H1 (cell line): ENCODE data around the gene TLL2. TPM values are rescaled to one million over a fixed set of nuclear protein-coding genes. Genes with fewer than 3 reads are reported as not detected.

Experiments
- CTCF ChIA-PET: fragments of 300-600 bp; sonication (Branson Sonifier 250); formaldehyde crosslinking; loops from one replicate; lab custom pipeline; 2021; ENCODE audit not compliant: partially characterized antibody; lab: Charles Lee
- POLR2A ChIA-PET: fragments of 300-600 bp; sonication (Branson Sonifier 250); formaldehyde crosslinking; loops from one replicate; lab custom pipeline; 2021; ENCODE audit warnings: inconsistent platforms; ENCODE audit not compliant: partially characterized antibody; lab: Charles Lee
- DNase-seq, 2 experiments: peaks; one replicate each; pipeline versions ENCODE4 v3.0.0 to v3.0.0-alpha.2; 2010 to 2022; ENCODE audit warnings: low spot score in 2 of 2, low read depth in 1 of 2, mixed read lengths in 1 of 2
- FAIRE-seq: peaks from 2 replicates; lab custom pipeline; 2011; peaks lifted over from hg19 to GRCh38; lab: Jason Lieb, UNC
- H2AFZ ChIP-seq: 2 replicates; pipeline ENCODE4 v1.8.1; 2012; ENCODE audit warnings: low read length, inconsistent platforms
- H2AK5ac ChIP-seq: 2 replicates; pipeline ENCODE4 v1.6.1; 2013; ENCODE audit warnings: low read depth, low read length
- H2BK120ac ChIP-seq: replicated peaks from 2 replicates; pipeline ENCODE3; 2013; ENCODE audit warnings: low read depth, low read length, inconsistent platforms
- H2BK12ac ChIP-seq: 2 replicates; pipeline ENCODE4 v1.6.1; 2013; ENCODE audit warnings: low read depth, low read length
- H2BK15ac ChIP-seq: 2 replicates; pipeline ENCODE4 v1.6.1; 2013; ENCODE audit warnings: low read length
- H2BK20ac ChIP-seq: 2 replicates; pipeline ENCODE4 v1.6.1; 2013; ENCODE audit warnings: low read length
- H2BK5ac ChIP-seq: 2 replicates; pipeline ENCODE4 v1.6.1; 2013; ENCODE audit warnings: low read depth, low read length
- H3K14ac ChIP-seq: 2 replicates; pipeline ENCODE4 v1.6.1; 2013; ENCODE audit warnings: inconsistent platforms; ENCODE audit not compliant: insufficient read length
- H3K18ac ChIP-seq: 2 replicates; pipeline ENCODE4 v1.6.1; 2013; ENCODE audit warnings: low read length; ENCODE audit errors: extremely low read depth
- H3K23ac ChIP-seq: 2 replicates; pipeline ENCODE4 v1.6.1; 2013; ENCODE audit warnings: inconsistent platforms; ENCODE audit not compliant: insufficient read length
- H3K23me2 ChIP-seq: 2 replicates; pipeline ENCODE4 v1.6.1; 2013; ENCODE audit warnings: low read depth, low read length
- H3K27ac ChIP-seq: 2 replicates; pipeline ENCODE4 v1.6.1; 2011; ENCODE audit warnings: low read depth, low read length, inconsistent platforms
- H3K27me3 ChIP-seq, 4 experiments: replicated peaks in 1 of 4; 1 replicate in 1 of 4; 2 replicates in 3 of 4; pipeline versions ENCODE4 v1.6.1 to v1.8.1; 2011 to 2013; ENCODE audit warnings: low read length in 3 of 4, mild to moderate bottlenecking in 3 of 4, inconsistent platforms in 2 of 4, mixed read lengths in 2 of 4, moderate library complexity in 1 of 4; ENCODE audit not compliant: control insufficient read depth in 3 of 4, insufficient read depth in 3 of 4; ENCODE audit errors: extremely low read depth in 1 of 4
- H3K36me3 ChIP-seq, 4 experiments: 2 replicates each; pipeline versions ENCODE4 v1.6.1 to v1.8.1; 2011 to 2013; ENCODE audit warnings: mild to moderate bottlenecking in 4 of 4, low read length in 3 of 4, moderate library complexity in 2 of 4, control low read depth in 1 of 4, inconsistent platforms in 1 of 4; ENCODE audit not compliant: insufficient read depth in 4 of 4, control insufficient read depth in 2 of 4
- H3K4ac ChIP-seq: replicated peaks from 2 replicates; pipeline ENCODE3; 2013; ENCODE audit warnings: low read length, low read depth, mixed read lengths, inconsistent platforms; ENCODE audit not compliant: insufficient read length
- H3K4me1 ChIP-seq, 4 experiments: replicated peaks in 1 of 4; 1 replicate in 1 of 4; 2 replicates in 3 of 4; pipeline versions ENCODE4 v1.6.1 to v1.8.1; 2011 to 2013; ENCODE audit warnings: low read length in 3 of 4, inconsistent platforms in 2 of 4, mixed read lengths in 1 of 4; ENCODE audit not compliant: insufficient read depth in 4 of 4, control insufficient read depth in 3 of 4
- H3K4me2 ChIP-seq, 2 experiments: 2 replicates each; pipeline versions ENCODE4 v1.6.1 to v1.8.1; 2011 to 2013; ENCODE audit warnings: low read depth in 2 of 2, low read length in 2 of 2, control low read depth in 1 of 2, inconsistent platforms in 1 of 2, mild to moderate bottlenecking in 1 of 2; ENCODE audit not compliant: insufficient read depth in 1 of 2
- H3K4me3 ChIP-seq, 4 experiments: fragments of 200-600, 300-600 bp in 1 of 4; sonication (generic), shearing (Covaris generic), sonication (Bioruptor Twin) in 1 of 4; 2 replicates each; pipeline versions ENCODE4 v1.5.1 to v1.8.1; 2011 to 2016; ENCODE audit warnings: low read length in 4 of 4, low read depth in 3 of 4, control low read depth in 2 of 4, inconsistent platforms in 2 of 4, mild to moderate bottlenecking in 2 of 4, mixed read lengths in 1 of 4, moderate library complexity in 1 of 4; ENCODE audit not compliant: insufficient read depth in 2 of 4; ENCODE audit errors: extremely low read depth in 1 of 4
- H3K56ac ChIP-seq: replicated peaks from 2 replicates; pipeline ENCODE3; 2013; ENCODE audit warnings: low read depth, mild to moderate bottlenecking, mixed read lengths, low read length, inconsistent platforms; ENCODE audit not compliant: insufficient read length
- H3K79me1 ChIP-seq: 2 replicates; pipeline ENCODE4 v1.6.1; 2013; ENCODE audit warnings: low read depth, low read length, control low read depth
- H3K79me2 ChIP-seq, 2 experiments: 2 replicates each; pipeline versions ENCODE4 v1.6.1 to v1.8.1; 2012 to 2013; ENCODE audit warnings: low read length in 2 of 2, mild to moderate bottlenecking in 2 of 2, inconsistent platforms in 1 of 2; ENCODE audit not compliant: insufficient read depth in 2 of 2, control insufficient read depth in 1 of 2
- H3K9ac ChIP-seq, 4 experiments: replicated peaks in 1 of 4; 1 replicate in 1 of 4; 2 replicates in 3 of 4; pipeline versions ENCODE4 v1.6.1 to v1.8.1; 2011 to 2013; ENCODE audit warnings: low read depth in 3 of 4, low read length in 3 of 4, control low read depth in 2 of 4, mild to moderate bottlenecking in 2 of 4, moderate library complexity in 2 of 4, inconsistent platforms in 1 of 4; ENCODE audit errors: extremely low read depth in 1 of 4
- H3K9me3 ChIP-seq, 2 experiments: 2 replicates each; pipeline versions ENCODE4 v1.6.1 to v1.8.1; 2012 to 2013; ENCODE audit warnings: mild to moderate bottlenecking in 2 of 2, moderate library complexity in 2 of 2, control low read depth in 1 of 2, inconsistent platforms in 1 of 2, low read depth in 1 of 2, low read length in 1 of 2, mixed read lengths in 1 of 2; ENCODE audit not compliant: insufficient read depth in 2 of 2
- H4K20me1 ChIP-seq, 2 experiments: replicated peaks in 1 of 2; 2 replicates each; pipeline versions ENCODE3 to v1.8.1; 2011 to 2013; ENCODE audit warnings: inconsistent platforms in 2 of 2, low read length in 2 of 2, mild to moderate bottlenecking in 1 of 2; ENCODE audit not compliant: insufficient read depth in 2 of 2, control insufficient read depth in 1 of 2
- H4K5ac ChIP-seq: 2 replicates; pipeline ENCODE4 v1.6.1; 2013; ENCODE audit warnings: low read length, low read depth, mixed read lengths, inconsistent platforms; ENCODE audit not compliant: insufficient read length
- H4K8ac ChIP-seq: 2 replicates; pipeline ENCODE4 v1.8.0; 2013; ENCODE audit warnings: mild to moderate bottlenecking, moderate library complexity, low read length, inconsistent platforms; ENCODE audit not compliant: insufficient read depth; ENCODE audit errors: extremely low read depth
- H4K91ac ChIP-seq: replicated peaks from 2 replicates; pipeline ENCODE3; 2013; ENCODE audit warnings: low read length, mixed read lengths, inconsistent platforms; ENCODE audit not compliant: insufficient read length
- ATF3 ChIP-seq: IDR thresholded peaks from 2 replicates; pipeline ENCODE4 v1.6.1; 2011; ENCODE audit warnings: low read depth, mild to moderate bottlenecking, low read length; ENCODE audit not compliant: insufficient read depth
- CHD2 ChIP-seq: IDR thresholded peaks from 2 replicates; pipeline ENCODE4 v1.6.1; 2012; ENCODE audit warnings: low read length, improper control_type of control experiment
- SP2 ChIP-seq: IDR thresholded peaks from 2 replicates; pipeline ENCODE4 v1.6.1; 2012; ENCODE audit warnings: mild to moderate bottlenecking, low read length, inconsistent platforms
- USF2 ChIP-seq: IDR thresholded peaks from 2 replicates; pipeline ENCODE4 v1.6.1; 2011; ENCODE audit warnings: low read length, improper control_type of control experiment
- WGBS, 2 experiments: shearing (Covaris generic) in 1 of 2; methylation state at CpG; one replicate each; pipeline versions ENCODE4 v1.1.6 to v1.1.7; 2013 to 2015; ENCODE audit warnings: low lambda C conversion rate in 2 of 2, mixed read lengths in 2 of 2, inconsistent platforms in 1 of 2, low coverage in 1 of 2, missing lambda C conversion rate in 1 of 2; ENCODE audit not compliant: insufficient replicate concordance in 2 of 2, insufficient coverage in 1 of 2, insufficient read length in 1 of 2; ENCODE audit errors: extremely low coverage in 1 of 2, missing lambda C conversion rate in 1 of 2; 5-methylcytosine and 5-hydroxymethylcytosine counted together
- polyA plus RNA-seq, 7 experiments: library from polyadenylated mRNA; depleted of rRNA in 3 of 7; stranded (reverse) in 5 of 7; unstranded in 2 of 7; fragments of >200 nt in 5 of 7; fragments of 200-250 nt in 2 of 7; gene quantifications; 1 replicate in 5 of 7; 2 replicates in 1 of 7; 4 replicates in 1 of 7; pipeline versions ENCODE4 v1.2.1 to v1.2.3, GENCODE V29; 2011 to 2013; ENCODE audit warnings: missing spikeins in 2 of 7, mixed read lengths in 2 of 7
- total RNA-seq: library from RNA; stranded (reverse); fragmentation: NEBNext Ultra II Directional; extraction: Animal tissue kit (Norgen Biotek cat#: 25700); gene quantifications from 2 replicates; pipeline ENCODE4 v1.2.1, GENCODE V29; 2021

Gene TLL2
- total and polyA plus RNA-seq, 2 of the 8 experiments (the other 6 are each of a cell fraction or from before 2014, with no cell fraction given), result 2.4 to 3.2 TPM

GRCh38 chr10:96337106-96337505, 176.6 kb downstream of the TLL2 start:
- Histone ChIP-seq H3K27ac (no peak overlapping the region), H2BK12ac (no peak overlapping the region)
- TF ChIP-seq USF2 (peak; percentile 70; the same call in 1 of the 2 replicates), CHD2 (no peak), SP2 (no peak), ATF3 (peak; percentile 55; the same call in 1 of the 2 replicates)
- TF ChIP-seq, all 59 proteins: peak for 2
- Histone ChIP-seq H3K27me3 (no peaks in the 10 kb centered on the region), H3K36me3 (no peaks in the 10 kb centered on the region), H4K91ac (no peak overlapping the region), H2BK20ac (no peak overlapping the region), H4K8ac (no peak overlapping the region), H3K4ac (no peak overlapping the region), H4K20me1 (no peaks in the 10 kb centered on the region), H4K5ac (no peak overlapping the region), H3K79me2 (no peaks in the 10 kb centered on the region), H3K56ac (no peak overlapping the region), H2AK5ac (no peak overlapping the region), H2BK15ac (no peak overlapping the region), H3K4me3 (no peak overlapping the region), H3K14ac (no peak overlapping the region), H3K18ac (no peak overlapping the region), H3K9ac (no peak overlapping the region), H3K79me1 (no peaks in the 10 kb centered on the region), H3K23me2 (no peaks in the 10 kb centered on the region), H2BK5ac (no peak overlapping the region), H2AFZ (no peak overlapping the region), H2BK120ac (no peak overlapping the region), H3K9me3 (no peaks in the 10 kb centered on the region), H3K4me2 (no peak overlapping the region), H3K4me1 (peaks cover 0 to 13% (median 4%) of the 10 kb centered on the region in 4 experiments; a peak in 5 of 7 replicates), H3K23ac (no peak overlapping the region)
- CTCF ChIA-PET, result interaction anchor here (0.6 to 9.0 kb wide), 13 partner anchors 11 to 115 kb away, joined by 3 to 197 read pairs (median 4); no protein-coding TSS in a partner anchor
- POLR2A ChIA-PET, result no interaction called here
- FAIRE-seq, result no peak
- 93% methylated on average over 2 of the region's 2 CpGs; no CpG with 5 or more reads in 1 of the 2 experiments for WGBS, 2 experiments
- DNase-seq, result peak in 1 of 2 experiments; percentile 39
